MM.1S (cell line): ENCODE results near the gene PDILT.

Source experiments
- EZH2 ChIP-seq: fragments of 300-600 bp; sonication (generic); optimal IDR thresholded peaks from 2 replicates; pipeline ENCODE3; 2017; ENCODE audit warnings: low read depth, mild to moderate bottlenecking, antibody characterized with exemption, low read length, mixed read lengths
- TF ChIP-seq, protein P1 (sequence below): fragments of 300-600 bp; sonication (generic); IDR thresholded peaks from 2 replicates; pipeline ENCODE4 v1.5.1; 2016; ENCODE audit warnings: antibody characterized with exemption, low read length, mixed read lengths

DNA sequence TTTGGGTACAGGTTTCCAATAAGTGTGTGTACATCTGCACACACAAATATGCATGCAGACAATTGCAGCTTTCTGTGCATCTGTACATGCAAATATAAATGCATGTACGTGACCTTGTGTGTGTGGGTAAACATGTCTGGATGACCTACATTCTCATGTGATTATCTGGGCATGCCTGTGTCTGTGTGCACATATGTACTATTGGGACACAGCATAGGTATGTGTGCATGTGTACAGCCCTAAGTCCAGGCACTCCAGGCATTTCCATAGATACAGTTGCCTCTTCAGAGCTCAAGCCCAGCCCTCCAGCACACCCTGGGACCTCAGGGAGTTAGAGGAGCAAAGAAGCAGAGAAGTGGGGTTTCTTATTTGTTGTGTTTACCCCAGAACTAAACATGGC is 70.1 kb downstream of the PDILT start:
- TF ChIP-seq EZH2: no peak
- TF ChIP-seq, protein P1, sequence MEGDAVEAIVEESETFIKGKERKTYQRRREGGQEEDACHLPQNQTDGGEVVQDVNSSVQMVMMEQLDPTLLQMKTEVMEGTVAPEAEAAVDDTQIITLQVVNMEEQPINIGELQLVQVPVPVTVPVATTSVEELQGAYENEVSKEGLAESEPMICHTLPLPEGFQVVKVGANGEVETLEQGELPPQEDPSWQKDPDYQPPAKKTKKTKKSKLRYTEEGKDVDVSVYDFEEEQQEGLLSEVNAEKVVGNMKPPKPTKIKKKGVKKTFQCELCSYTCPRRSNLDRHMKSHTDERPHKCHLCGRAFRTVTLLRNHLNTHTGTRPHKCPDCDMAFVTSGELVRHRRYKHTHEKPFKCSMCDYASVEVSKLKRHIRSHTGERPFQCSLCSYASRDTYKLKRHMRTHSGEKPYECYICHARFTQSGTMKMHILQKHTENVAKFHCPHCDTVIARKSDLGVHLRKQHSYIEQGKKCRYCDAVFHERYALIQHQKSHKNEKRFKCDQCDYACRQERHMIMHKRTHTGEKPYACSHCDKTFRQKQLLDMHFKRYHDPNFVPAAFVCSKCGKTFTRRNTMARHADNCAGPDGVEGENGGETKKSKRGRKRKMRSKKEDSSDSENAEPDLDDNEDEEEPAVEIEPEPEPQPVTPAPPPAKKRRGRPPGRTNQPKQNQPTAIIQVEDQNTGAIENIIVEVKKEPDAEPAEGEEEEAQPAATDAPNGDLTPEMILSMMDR: no peak
